Activated CD4-positive, alpha-beta T cell treated with anti-CD3 and anti-CD28 coated beads for 36 hours (primary cell): Measurements from ENCODE around the gene DHRS7. TPM values are rescaled to one million over a fixed set of nuclear protein-coding genes. Genes with fewer than 3 reads are reported as not detected.

Experiments
- ATAC-seq: fragments of 200-7000 bp; cut with Tn5 transposase; one replicate; pipeline ENCODE4 v1.10.0; 2021; ENCODE audit warnings: mild to moderate bottlenecking, moderate library complexity
- CTCF ChIA-PET: fragments of 350-600 bp; sonication (Branson Sonifier 250); formaldehyde crosslinking; loops from one replicate; lab custom pipeline; 2021; ENCODE audit warnings: antibody characterized with exemption; lab: Charles Lee
- POLR2A ChIA-PET: fragments of 350-600 bp; sonication (Branson Sonifier 250); formaldehyde crosslinking; loops from one replicate; lab custom pipeline; 2021; ENCODE audit warnings: antibody characterized with exemption, inconsistent platforms; lab: Charles Lee
- DNase-seq: peaks from one replicate; pipeline ENCODE4 v3.0.0-alpha.2; 2020
- H3K27ac Mint-ChIP-seq: one replicate; pipeline ENCODE4 v1.8.0; 2021; ENCODE audit warnings: mixed read lengths
- H3K27me3 Mint-ChIP-seq: one replicate; pipeline ENCODE4 v1.8.0; 2021; ENCODE audit warnings: mixed read lengths
- H3K36me3 Mint-ChIP-seq: one replicate; pipeline ENCODE4 v1.8.0; 2021; ENCODE audit warnings: low read depth, mixed read lengths
- H3K4me1 Mint-ChIP-seq: one replicate; pipeline ENCODE4 v1.8.0; 2021; ENCODE audit warnings: mixed read lengths
- H3K4me3 Mint-ChIP-seq: one replicate; pipeline ENCODE4 v1.8.0; 2021; ENCODE audit warnings: mild to moderate bottlenecking, moderate library complexity, mixed read lengths
- H3K9me3 Mint-ChIP-seq: one replicate; pipeline ENCODE4 v1.8.0; 2021; ENCODE audit warnings: low read depth, mixed read lengths
- intact Hi-C, 2 experiments: fragments of 100-400 bp; cut with DNase I in 1 of 2; cut with micrococcal nuclease in 1 of 2; formaldehyde crosslinking; loops; one replicate each; pipeline versions ENCODE4 v1.14.2 to v1.15.1; 2022 to 2024; cut with DNase I, micrococcal nuclease
- total RNA-seq, 2 experiments: library from RNA; stranded (reverse); gene quantifications; one replicate each; pipeline ENCODE4 v1.2.3, GENCODE V29; 2021

Gene DHRS7
- total RNA-seq, 2 experiments from 2014 or later = 27.9 to 46.3 TPM

DNA sequence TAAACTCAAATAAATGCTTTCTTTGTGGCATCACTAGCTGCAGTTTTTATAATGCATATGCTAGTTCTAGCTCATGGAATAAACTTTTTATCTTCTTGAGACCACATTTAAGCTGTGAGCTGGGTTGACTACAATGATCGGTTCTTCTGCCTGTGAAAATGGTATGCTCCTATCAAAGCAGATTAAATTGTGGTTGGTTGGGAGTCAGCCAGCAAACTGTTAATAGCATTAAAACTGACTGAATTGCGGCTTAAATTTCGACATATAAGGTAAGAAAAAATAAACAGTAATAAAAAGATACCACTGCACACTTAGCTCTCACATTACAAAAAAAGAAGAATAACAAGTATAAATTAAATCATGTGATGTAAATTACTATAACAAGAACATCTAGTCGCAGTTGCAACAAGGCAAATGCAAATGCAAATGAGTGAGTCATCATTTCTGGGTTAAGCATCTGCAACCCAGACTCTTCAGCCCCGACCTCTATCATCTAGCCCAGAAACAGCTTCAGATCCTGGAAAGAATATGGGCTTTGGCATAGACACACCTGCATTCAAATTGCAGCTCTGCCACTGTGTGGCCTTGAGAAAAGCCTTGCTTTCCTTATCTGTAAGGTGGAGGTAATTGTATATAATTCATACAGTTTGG lies 19.8 kb upstream of the DHRS7 start:
- H3K27ac Mint-ChIP-seq = no peak overlapping the region
- H3K36me3 Mint-ChIP-seq = no peaks in the 10 kb centered on the region
- intact Hi-C loops = loop anchor here (1.0 to 10.0 kb wide), 11 partner anchors 20 to 1058 kb away; partner anchors contain the start of genes CCDC175 (in 2 of the 2), PCNX4 (in 2 of the 2) and DHRS7 (in 1 of the 2)
- H3K4me3 Mint-ChIP-seq = no peak overlapping the region
- DNase-seq = no peak
- H3K4me1 Mint-ChIP-seq = peaks cover 15% of the 10 kb centered on the region
- POLR2A ChIA-PET = interaction anchor here (0.6 to 1.5 kb wide), 2 partner anchors 63 to 64 kb away, joined by 3 to 4 read pairs; partner anchors contain the start of gene PPM1A
- H3K27me3 Mint-ChIP-seq = no peaks in the 10 kb centered on the region
- H3K9me3 Mint-ChIP-seq = peaks cover 2% of the 10 kb centered on the region
- ATAC-seq = no peak
- CTCF ChIA-PET = interaction anchor here (0.6 to 9.0 kb wide), 32 partner anchors 8 to 1062 kb away, joined by 3 to 120 read pairs (median 6); partner anchors contain the start of gene DHRS7

DNA sequence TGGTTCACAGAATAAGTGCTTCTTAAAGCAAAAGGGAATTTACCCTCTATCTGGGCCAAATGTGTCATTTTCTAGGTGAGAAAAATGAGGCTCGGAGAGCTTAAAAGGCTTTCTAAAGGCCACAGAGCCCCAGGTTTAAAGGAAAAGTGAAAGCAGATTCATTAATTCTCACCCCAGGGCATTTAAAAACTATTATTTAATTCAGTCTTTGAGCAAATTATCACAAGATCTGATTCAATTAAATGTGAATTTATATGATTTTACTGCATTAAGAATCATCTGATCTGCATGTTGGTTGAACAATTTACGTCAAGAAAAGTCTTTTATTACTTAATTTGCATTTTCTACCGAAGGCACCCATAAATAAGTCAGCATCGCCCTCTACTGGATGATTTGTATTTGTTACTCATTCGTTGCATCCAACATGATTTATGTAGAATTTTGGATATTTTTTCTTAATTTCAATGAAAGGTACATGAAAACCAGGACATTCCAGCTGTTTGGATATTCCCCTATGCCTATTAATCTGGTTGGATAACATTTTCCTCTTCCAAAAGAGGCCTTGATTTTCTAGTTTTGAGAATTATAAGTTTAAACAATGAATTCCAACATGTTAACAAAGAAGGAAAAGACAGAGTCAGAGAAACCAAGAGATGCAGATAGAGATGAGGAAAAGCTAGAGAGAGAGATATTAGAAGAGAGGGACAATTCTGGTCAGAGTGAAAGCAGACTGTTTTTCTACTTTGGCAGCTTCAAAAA lies 19.1 kb upstream of the DHRS7 start:
- ChIA-PET CTCF (interaction anchor here (0.6 to 9.0 kb wide), 46 partner anchors 9 to 1061 kb away, joined by 3 to 120 read pairs (median 4); partner anchors contain the start of genes DHRS7 and LRRC9), POLR2A (interaction anchor here (0.5 to 1.5 kb wide), 7 partner anchors 63 to 569 kb away, joined by 3 to 4 read pairs (median 4); partner anchors contain the start of gene PPM1A)
- ATAC-seq (peak; percentile 83), DNase-seq (no peak)
- Mint-ChIP-seq H3K4me1 (peaks cover 15% of the 10 kb centered on the region), H3K27ac (peak overlapping the region; percentile 82), H3K9me3 (peaks cover 5% of the 10 kb centered on the region), H3K36me3 (no peaks in the 10 kb centered on the region), H3K27me3 (no peaks in the 10 kb centered on the region), H3K4me3 (peak overlapping the region; percentile 59)
- intact Hi-C loops = loop anchor here (1.0 to 10.0 kb wide), 11 partner anchors 19 to 1058 kb away; partner anchors contain the start of genes CCDC175 (in 2 of the 2), PCNX4 (in 2 of the 2) and DHRS7 (in 1 of the 2)

DNA sequence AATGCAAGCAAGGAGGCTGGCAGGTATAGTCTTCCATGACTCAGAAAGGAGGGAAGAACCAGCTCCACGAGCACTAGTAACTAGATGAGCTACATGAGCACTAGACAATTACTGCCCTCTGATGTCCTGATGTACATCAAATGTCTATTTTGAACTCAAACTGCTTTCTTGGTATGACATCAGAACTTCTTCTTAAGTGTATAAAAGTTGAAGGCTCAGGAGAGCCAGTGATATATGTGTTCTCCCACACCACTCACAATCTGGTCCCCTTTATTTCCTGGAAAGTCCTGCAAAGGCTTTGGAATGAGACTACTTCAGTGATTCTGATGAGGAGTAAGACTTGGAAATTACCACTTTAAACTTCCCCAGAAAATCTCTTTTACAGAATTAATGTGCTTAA lies 18.5 kb upstream of the DHRS7 start:
- peak; percentile 83 for ATAC-seq
- intact Hi-C loops = loop anchor here (1.0 to 10.0 kb wide), 12 partner anchors 18 to 1057 kb away; partner anchors contain the start of genes CCDC175 (in 2 of the 2), DHRS7 (in 2 of the 2) and PCNX4 (in 2 of the 2)
- CTCF ChIA-PET = interaction anchor here (0.6 to 9.0 kb wide), 34 partner anchors 10 to 674 kb away, joined by 3 to 120 read pairs (median 5); partner anchors contain the start of genes DHRS7 and LRRC9

DNA sequence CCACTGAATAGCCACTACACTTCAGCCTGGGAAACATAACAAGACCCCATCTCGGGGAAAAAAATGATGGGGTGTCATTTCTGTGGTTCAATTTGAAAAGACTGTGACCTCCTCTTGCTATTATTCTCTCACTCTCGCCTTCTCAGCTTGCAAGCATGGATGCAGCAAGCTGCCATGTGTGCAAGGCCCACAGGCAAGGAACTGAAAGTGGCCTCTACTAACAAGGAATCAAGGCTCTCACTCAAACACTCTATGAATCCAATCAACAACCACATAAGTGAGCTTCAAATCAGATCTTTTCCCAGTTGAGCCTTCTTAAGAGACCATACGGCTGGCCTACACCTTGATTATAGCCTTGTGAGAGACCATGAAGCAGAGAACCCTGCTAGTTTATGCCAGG lies 17.9 kb upstream of the DHRS7 start:
- ChIA-PET CTCF (interaction anchor here (0.6 to 9.0 kb wide), 24 partner anchors 9 to 710 kb away, joined by 3 to 120 read pairs (median 5); partner anchors contain the start of genes DHRS7 and LRRC9), POLR2A (interaction anchor here (1.4 kb wide), 1 partner anchor 219 kb away, joined by 4 read pairs; no protein-coding TSS in a partner anchor)
- no peak for DNase-seq
- peak overlapping the region; percentile 3 for H3K27ac Mint-ChIP-seq
- no peaks in the 10 kb centered on the region for H3K36me3 Mint-ChIP-seq
- H3K27me3 Mint-ChIP-seq = no peaks in the 10 kb centered on the region
- peaks cover 5% of the 10 kb centered on the region for H3K9me3 Mint-ChIP-seq
- no peak overlapping the region for H3K4me3 Mint-ChIP-seq
- intact Hi-C loops = loop anchor here (2.0 to 10.0 kb wide), 5 partner anchors 18 to 1056 kb away; partner anchors contain the start of genes CCDC175 (in 2 of the 2) and DHRS7 (in 1 of the 2)
- H3K4me1 Mint-ChIP-seq = peaks cover 15% of the 10 kb centered on the region
- ATAC-seq = no peak

More for the DNA sequence above, 18.5 kb upstream of the DHRS7 start:
- DNase-seq = no peak
- Mint-ChIP-seq H3K27ac (peak overlapping the region; percentile 82), H3K9me3 (peaks cover 5% of the 10 kb centered on the region), H3K36me3 (no peaks in the 10 kb centered on the region), H3K27me3 (no peaks in the 10 kb centered on the region), H3K4me1 (peaks cover 15% of the 10 kb centered on the region), H3K4me3 (peak overlapping the region; percentile 59)
- POLR2A ChIA-PET = interaction anchor here (0.5 to 1.5 kb wide), 6 partner anchors 65 to 569 kb away, joined by 3 to 4 read pairs (median 4); partner anchors contain the start of gene PPM1A

DNA sequence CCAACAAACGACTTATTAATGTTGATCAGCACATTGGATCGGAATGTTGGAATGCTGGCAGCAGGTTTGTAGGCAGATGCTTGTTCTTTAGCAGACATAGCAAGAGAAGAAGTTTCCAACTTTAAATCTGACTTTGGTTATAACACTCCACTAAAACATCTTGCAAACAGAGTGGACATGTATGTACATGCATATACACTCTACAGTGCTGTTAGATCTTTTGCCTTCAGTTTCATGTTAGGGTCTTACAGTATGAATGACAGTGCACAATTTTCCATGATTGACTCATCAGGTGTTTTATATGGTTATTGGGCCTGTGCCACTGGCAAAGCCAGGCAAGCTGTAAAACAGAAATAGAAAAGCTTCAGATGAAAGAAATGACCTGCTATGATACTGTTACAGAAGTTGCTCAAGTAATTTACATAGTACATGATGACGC lies 14.3 kb upstream of the DHRS7 start:
- POLR2A ChIA-PET = no interaction called here
- ATAC-seq (no peak), DNase-seq (no peak)
- H3K27ac Mint-ChIP-seq = no peak overlapping the region
- intact Hi-C loops = no loop called here
- CTCF ChIA-PET = interaction anchor here (1.4 to 9.0 kb wide), 4 partner anchors 12 to 215 kb away, joined by 3 to 120 read pairs (median 4); partner anchors contain the start of gene DHRS7
- no peaks in the 10 kb centered on the region for H3K36me3 Mint-ChIP-seq
- peaks cover 2% of the 10 kb centered on the region for H3K27me3 Mint-ChIP-seq
- no peak overlapping the region for H3K4me3 Mint-ChIP-seq
- H3K4me1 Mint-ChIP-seq = peaks cover 13% of the 10 kb centered on the region
- peaks cover 5% of the 10 kb centered on the region for H3K9me3 Mint-ChIP-seq

DNA sequence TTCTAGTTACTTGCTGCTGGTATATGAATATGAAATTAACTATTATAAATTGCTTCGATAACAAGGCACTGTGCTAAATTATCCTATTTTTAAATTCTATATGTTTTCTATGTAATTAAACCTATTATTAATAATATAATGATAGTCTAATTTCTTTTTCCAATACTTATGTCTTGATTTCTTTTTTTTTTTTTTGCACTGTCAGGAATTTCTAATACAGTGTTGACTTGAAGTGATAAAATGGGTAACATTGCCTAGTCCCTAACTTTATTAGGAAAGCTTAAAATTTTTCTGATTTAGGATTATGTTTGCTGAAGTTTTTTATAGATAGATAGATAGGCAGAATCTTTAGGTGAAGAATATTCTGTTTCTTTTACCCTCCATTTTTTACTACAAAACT lies 13.6 kb upstream of the DHRS7 start:
- intact Hi-C loops = no loop called here
- Mint-ChIP-seq H3K4me3 (no peak overlapping the region), H3K4me1 (peaks cover 6% of the 10 kb centered on the region), H3K9me3 (peaks cover 5% of the 10 kb centered on the region), H3K27ac (no peak overlapping the region), H3K27me3 (peaks cover 2% of the 10 kb centered on the region), H3K36me3 (no peaks in the 10 kb centered on the region)
- CTCF ChIA-PET = no interaction called here
- DNase-seq = no peak
- ATAC-seq = no peak
- POLR2A ChIA-PET = no interaction called here

DNA sequence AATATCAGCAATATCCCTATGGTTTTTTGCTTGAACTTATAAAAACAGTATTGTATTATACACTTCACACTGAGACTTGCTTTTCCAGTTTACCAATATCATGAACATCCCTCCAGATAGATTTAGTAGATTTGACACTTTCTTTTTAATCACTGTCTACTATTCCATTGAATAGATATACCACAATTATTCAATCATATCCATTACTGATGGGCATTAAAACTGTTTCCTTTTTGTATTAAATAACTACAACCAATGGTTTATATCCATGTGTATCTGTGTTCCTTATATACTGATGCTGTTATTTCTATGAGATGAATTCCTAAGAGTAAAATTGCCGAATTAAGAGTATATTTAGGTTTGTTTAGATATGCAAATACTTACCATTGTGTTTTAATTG lies 13.0 kb upstream of the DHRS7 start:
- intact Hi-C loops = no loop called here
- ChIA-PET POLR2A (no interaction called here), CTCF (interaction anchor here (0.8 kb wide), 1 partner anchor 79 kb away, joined by 3 read pairs; no protein-coding TSS in a partner anchor)
- ATAC-seq = no peak
- Mint-ChIP-seq H3K27me3 (peaks cover 2% of the 10 kb centered on the region), H3K9me3 (peaks cover 5% of the 10 kb centered on the region), H3K4me1 (no peaks in the 10 kb centered on the region), H3K4me3 (no peak overlapping the region), H3K27ac (no peak overlapping the region), H3K36me3 (no peaks in the 10 kb centered on the region)
- DNase-seq = no peak

DNA sequence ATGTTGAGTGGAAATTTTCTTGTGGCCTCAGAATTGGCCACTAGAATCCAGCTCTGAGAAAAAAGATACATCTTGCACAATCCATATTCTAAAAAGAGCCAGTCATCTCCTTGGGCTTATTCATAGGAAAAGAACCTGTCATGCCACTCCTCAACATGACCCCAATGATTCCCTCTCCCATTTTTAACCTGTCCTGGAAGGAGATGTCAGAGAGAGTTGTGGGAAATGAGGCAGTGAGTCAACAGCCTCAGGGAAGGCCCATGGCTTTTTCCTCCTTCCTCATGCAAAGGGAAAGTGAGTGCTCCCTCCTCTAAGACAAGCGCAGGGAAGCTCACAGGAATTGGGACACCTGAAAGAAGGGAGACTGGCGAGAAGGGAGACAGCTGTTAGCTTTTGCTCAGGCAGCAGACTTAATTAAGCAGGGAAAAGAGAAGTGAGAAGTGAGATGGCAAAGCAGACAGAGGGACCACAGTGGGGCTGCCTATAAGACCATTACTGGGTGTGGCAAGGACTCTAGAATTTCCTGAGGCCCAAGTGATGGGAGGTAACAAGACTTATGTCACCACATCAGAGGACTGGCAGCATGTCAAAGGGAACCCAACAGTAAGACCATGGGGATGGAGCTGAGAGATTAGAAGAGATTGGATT lies 10.2 kb upstream of the DHRS7 start:
- intact Hi-C loops = no loop called here
- ChIA-PET CTCF (no interaction called here), POLR2A (no interaction called here)
- H3K27ac Mint-ChIP-seq = no peak overlapping the region
- ATAC-seq (no peak), DNase-seq (no peak)
- H3K4me1 Mint-ChIP-seq = no peaks in the 10 kb centered on the region
- peaks cover 2% of the 10 kb centered on the region for H3K27me3 Mint-ChIP-seq
- peaks cover 3% of the 10 kb centered on the region for H3K9me3 Mint-ChIP-seq
- no peaks in the 10 kb centered on the region for H3K36me3 Mint-ChIP-seq
- no peak overlapping the region for H3K4me3 Mint-ChIP-seq

DNA sequence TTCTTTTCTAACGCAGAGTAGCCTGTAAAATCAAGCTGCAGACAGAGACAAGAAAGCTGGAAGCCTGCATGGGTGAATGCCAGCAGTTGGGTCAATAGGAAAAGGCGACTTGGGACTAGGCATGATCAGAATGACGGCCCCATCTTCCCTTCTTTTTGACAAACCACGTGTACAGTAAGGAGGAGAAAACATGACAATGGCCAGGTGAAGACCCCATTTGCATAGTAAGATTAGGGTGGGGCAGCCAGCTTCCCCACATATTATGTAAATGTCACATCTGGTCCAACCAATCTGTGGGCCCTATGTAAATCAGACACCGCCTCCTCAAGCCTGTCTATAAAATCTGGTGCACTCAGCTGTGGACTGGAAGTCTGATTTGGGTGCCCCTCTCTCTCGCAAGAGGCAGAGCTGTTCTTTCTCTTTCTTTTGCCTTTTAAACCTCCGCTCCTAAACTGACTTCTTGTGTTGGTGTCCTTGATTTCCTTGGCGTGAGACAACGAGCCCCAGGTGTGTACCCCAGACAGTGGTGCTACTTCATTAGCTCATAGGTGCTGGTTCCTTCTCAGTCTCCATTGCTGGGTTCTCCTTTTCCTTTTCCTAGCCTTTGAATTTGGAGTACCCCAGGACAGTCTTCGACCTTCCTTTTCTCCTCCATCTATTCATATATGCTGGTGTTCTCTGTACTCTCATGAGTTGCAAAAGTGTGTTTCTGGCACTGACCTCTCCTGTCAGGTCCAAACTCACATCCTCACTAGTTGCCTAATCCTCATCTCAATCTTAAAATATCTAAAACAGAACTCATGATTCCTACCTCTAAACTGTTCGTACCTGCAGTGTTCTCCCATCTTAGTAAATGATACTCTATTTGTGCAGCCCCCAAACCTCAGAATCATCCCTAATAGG lies 9.4 kb upstream of the DHRS7 start:
- peaks cover 1% of the 10 kb centered on the region for H3K9me3 Mint-ChIP-seq
- DNase-seq (no peak), ATAC-seq (no peak)
- H3K4me1 Mint-ChIP-seq = no peaks in the 10 kb centered on the region
- ChIA-PET CTCF (no interaction called here), POLR2A (no interaction called here)
- peaks cover 2% of the 10 kb centered on the region for H3K27me3 Mint-ChIP-seq
- no peak overlapping the region for H3K27ac Mint-ChIP-seq
- H3K36me3 Mint-ChIP-seq = no peaks in the 10 kb centered on the region
- intact Hi-C loops = no loop called here
- no peak overlapping the region for H3K4me3 Mint-ChIP-seq

DNA sequence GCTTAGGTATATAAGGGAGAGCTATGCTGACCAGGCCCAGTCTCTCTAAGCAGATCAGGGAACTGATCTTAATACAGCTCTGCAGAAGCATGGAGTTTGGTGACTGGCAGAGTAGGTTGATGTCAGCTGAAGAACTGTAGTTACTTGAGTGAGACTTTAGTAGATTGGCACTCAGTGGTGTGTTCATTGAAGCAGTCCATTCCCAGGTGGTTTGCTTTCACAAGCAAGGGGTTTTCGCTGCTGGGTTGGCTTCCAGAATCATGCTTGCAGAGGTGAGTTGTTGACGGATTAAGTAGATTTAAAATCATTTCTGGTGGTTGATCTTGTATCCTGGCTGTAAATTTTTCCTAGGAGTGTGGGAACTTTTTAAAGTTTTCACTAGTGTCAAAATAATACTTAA lies 6.5 kb upstream of the DHRS7 start:
- Mint-ChIP-seq H3K36me3 (no peaks in the 10 kb centered on the region), H3K4me1 (peaks cover under 1% of the 10 kb centered on the region)
- POLR2A ChIA-PET = no interaction called here

More for the DNA sequence above, 6.5 kb upstream of the DHRS7 start:
- no peak overlapping the region for H3K27ac Mint-ChIP-seq
- H3K27me3 Mint-ChIP-seq = peaks cover 2% of the 10 kb centered on the region
- H3K9me3 Mint-ChIP-seq = no peaks in the 10 kb centered on the region
- H3K4me3 Mint-ChIP-seq = no peak overlapping the region
- CTCF ChIA-PET = interaction anchor here (1.1 to 1.8 kb wide), 3 partner anchors 9 to 206 kb away, joined by 6 to 9 read pairs (median 7); no protein-coding TSS in a partner anchor
- ATAC-seq = no peak
- DNase-seq = no peak
- intact Hi-C loops = no loop called here
